Left forelimb (tissue), 1 donor: ENCODE data around the gene PPFIBP1.

Source experiments
- DNase-seq: peaks from one replicate; pipeline ENCODE4 v3.0.0-alpha.2; 2018; ENCODE audit warnings: low spot score

Gene PPFIBP1

DNA sequence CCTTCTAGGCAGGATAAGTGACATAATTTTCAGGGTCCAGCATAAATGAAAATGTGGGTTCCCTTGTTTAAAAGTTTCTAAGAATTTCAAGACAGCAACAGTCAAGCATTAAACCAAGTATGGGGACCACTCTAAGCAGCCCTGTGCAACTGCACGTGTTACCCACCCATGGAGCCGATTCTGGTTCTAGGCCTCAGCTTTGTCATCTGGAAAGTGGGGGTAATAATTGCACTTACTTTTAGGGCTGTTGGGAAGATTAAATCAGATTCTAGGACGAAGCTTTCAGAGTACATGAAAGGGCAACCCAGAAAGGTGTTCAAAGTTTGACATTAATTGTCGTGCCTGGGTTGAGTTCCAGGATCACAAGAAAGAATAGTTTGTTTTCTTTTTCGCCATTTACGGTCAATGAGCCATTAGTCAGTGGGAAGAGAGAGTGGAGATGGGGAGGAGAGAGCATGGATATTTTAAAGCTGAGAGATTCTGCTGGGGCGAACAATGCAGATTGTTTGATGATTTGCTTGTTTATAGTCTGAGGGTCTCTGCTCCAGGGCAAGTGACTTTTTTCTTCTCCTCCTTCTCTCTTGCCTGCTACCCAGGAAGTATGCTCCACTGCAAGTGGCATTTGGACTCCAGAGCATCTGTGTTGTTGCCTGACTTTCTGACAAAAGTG is 10.7 kb upstream of the PPFIBP1 start:
- DNase-seq, result no peak

DNA sequence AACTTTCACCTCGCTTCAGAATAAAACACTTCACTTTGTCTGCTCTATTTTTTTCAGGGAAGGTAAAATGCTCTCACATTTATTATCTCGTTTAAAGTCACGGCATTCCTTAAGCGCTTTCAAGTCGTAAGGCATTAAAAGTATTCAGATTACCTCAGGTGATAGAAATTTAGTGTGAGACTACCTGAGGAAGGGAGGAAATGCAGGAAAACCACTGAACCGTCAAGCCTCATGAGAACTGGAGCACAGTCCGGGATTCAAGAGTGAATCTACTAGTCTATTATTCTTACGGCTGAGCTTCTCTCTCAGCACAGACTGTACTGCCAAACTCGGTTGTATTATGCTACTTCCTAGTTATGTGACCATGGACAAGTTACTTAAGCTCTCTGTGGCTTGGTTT is 8.3 kb upstream of the PPFIBP1 start:
- DNase-seq, result no peak

DNA sequence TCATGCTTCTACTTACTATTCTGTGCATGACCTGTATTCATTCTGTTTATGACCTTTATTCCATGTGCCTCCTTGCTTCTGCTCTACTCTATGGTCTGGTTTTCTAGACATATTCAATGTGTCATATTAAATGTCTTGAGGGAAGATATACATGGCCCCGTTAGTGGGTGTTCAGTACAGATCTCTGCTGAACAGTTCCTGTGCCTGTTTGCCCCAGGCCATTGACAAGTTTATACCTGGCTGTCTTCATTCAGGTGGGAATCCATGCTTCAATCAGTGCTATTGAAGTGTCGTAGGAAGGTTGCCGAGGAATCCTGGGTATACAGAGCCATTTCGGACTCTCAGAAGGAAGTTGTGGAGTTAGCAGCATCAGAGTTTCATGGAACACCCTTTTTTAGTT is 7.4 kb upstream of the PPFIBP1 start:
- no peak for DNase-seq

DNA sequence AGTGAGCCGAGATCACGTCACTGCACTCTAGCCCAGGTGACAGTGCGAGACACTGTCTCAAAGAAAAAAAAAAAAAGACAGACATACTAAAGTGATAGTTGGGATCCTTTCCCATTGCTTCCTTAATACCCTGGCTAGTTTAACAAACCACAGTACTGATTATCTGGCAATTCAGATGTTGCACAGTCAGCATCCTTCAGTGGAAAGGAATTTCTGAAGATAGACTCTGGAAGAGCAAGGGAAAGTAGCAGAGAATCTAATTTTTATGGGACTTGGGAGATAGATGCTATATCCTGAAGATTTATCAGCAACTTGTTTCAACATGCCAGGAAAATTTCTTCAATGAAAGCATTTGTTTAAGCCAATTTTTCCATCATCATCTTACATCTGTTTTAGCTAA is 6.5 kb upstream of the PPFIBP1 start:
- no peak for DNase-seq

DNA sequence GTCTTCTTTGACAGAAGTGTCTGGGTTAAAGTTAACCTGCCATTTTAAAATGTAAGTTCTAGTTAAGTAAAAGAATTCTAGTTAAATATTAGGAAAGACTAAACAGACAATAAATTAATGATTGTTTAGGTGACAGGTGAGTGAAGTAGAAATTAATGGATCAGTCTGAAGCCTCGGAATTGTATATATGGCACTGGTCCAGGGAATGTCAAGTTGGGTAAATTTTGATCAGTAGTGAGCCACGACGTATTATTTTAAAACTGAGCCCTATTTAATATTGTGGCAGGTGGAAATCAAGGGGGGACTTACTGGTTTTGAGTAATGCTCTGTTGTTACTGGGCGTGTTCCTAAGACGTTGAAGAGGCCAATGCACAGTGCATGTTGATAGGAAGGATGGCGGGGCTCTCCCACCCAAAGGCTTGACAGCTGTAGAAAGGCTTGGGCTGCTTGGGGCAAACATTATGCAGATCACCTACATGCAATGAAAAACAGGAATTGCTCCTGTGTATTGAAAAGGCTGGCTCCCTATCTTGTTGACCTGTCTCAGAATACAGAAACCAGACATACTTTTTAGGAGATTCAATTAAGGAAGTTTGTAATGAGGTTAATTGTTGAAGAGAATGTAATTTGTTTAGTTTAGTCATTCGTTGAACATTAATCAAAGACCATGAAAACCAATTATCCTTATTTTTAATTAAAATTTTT is 5.9 kb upstream of the PPFIBP1 start:
- DNase-seq, result no peak

DNA sequence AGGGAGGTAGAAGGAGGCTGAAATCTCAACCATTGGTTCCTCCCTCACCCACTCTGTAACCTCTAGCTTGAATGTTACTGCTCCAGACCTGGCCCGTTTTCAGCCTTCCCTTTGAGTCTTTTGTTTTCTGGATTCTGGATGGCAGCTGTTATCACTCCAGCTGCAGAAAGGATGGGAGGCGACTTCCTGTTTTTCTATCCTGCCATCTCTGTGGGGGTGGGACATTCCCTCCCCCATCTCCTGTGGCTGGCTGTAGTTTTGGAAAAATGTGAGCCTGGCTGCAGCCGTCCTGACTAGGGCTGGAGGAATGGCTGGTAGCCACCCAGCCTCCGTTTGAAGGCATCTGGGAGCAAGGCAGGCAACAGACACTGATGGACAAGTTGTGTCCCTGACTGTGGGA is 2.9 kb upstream of the PPFIBP1 start:
- DNase-seq, result no peak

DNA sequence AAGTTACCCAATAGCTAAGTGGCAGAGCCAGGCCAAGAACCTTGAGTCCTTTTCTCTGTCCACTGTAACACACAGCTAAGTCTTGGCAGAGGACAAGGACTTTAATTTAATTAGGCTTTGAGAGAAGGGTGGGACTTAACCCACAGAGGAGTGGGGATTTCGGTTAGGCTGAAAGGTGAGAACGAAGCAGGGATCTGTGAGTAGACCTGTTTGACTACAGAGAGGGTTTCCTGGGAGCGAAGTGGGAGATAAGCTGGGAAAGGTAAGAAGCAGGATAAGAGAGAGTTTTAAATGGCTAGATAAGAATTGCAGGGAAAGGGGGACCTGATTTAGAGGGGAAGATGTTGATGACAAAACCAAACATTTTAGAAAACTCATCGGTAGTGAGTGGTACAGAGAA is 2.0 kb upstream of the PPFIBP1 start:
- no peak for DNase-seq

DNA sequence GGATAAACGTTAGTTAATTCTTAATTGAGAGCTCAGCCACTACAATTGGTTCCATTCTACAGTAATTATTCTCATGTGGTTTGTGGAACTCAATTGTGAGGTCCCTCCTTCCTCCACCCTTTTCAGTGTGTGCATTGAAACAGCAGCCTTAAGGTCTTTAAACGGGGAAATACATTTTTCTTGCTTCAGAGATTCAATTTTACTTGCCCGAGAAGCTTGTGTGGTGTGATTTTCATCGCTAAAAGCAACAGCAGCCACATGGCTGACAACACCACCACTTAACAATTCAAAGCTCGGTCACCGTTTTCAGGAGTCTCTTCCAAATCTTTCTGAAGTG is 733 bp upstream of the PPFIBP1 start:
- no peak for DNase-seq

DNA sequence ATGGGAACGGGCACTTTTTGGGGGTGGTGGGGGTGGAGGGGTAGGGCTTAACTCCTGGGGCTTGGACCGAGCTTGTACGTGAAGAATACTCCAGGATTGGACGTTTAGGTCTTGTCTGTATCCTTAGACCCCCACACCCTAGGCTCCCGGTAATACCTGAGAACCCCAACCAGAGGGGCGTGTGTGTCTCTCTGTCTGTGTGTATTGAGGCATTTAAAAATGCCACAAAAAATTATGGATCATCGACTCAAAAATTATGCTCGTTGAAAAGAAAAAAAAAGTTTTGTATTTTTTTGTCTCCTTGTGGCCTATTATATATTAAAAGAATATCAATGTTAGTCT is 459 bp downstream of the PPFIBP1 start:
- DNase-seq, result no peak

DNA sequence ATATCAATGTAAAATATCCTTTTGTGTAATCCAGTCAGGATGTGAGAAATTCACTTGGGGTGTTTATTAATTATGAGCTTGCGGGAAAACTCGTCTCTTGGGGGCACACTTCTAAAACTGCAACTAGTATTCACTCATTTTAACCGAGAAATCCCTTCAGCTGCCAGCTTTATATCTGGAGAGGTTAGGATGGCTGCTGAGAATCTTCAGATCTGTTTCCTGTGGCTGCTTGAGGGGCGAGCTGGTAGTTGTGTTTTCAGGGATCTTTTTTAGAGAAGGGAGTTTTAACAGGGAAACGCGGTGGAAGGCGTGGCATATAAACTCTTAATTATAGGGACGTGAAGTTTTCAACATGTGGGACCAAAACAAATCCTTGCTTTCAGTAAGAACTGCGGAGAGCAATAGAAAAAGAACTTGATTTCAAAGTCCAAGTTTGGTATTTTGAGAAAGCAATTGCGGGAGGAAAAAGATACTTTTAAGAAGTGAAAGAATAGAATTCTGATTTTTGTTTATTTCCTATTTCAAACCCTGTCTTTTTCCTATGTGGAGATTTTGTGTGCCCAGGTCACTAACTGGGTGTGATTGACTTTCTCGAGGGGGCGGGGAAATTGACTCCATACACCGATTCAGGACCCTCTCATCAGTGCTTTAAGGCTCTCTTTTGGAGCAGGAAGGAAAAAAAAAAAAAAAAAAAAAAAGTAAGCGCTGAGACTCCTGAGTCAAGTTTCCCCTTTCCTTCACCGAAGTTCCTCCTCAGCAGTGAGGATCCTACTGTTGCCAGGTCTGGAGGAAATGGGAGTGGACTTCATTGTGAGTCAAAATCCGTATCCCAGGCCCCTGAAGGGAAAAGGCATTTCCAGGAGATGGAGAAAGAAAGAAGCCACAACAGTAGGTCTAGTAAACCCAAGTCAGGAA is 1.1 kb downstream of the PPFIBP1 start:
- DNase-seq, result no peak

DNA sequence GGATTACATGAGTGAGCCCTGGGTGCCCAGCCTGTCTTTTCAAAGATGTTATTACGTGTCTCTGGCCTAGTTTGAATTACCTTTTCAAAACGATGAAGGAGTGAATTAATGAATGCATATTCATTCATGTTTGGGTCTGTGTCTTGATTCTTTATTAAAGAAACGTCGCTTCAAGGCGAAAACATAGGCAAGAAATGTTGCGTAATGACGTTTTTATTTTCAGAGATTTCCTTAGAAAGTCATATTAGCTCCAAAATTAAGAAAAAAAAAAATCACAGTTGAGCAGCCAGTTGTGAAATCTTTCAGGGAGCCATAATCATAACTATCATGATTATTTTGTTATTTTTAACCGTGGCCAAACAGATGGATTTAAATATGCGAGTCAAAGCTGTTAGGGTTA is 3.5 kb downstream of the PPFIBP1 start:
- DNase-seq, result no peak

DNA sequence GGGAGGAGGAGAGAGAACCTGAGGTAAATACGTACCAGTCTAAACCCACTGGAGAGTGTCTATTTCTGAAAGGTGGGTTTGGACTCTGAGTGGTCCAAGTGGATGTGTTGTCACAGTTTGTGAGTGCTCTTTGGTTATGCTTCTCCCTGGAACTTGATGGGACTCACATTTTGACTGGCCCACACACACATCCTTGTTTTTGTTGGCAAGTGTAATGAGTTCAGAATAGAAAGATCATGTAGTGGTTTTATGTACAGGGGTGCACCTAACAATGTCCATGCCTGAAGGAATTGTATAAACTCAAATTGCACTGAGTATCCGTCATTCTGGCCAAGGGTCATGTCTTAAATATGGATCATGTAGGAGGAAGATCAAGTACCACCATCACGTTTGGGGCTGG is 4.8 kb downstream of the PPFIBP1 start:
- DNase-seq, result no peak

DNA sequence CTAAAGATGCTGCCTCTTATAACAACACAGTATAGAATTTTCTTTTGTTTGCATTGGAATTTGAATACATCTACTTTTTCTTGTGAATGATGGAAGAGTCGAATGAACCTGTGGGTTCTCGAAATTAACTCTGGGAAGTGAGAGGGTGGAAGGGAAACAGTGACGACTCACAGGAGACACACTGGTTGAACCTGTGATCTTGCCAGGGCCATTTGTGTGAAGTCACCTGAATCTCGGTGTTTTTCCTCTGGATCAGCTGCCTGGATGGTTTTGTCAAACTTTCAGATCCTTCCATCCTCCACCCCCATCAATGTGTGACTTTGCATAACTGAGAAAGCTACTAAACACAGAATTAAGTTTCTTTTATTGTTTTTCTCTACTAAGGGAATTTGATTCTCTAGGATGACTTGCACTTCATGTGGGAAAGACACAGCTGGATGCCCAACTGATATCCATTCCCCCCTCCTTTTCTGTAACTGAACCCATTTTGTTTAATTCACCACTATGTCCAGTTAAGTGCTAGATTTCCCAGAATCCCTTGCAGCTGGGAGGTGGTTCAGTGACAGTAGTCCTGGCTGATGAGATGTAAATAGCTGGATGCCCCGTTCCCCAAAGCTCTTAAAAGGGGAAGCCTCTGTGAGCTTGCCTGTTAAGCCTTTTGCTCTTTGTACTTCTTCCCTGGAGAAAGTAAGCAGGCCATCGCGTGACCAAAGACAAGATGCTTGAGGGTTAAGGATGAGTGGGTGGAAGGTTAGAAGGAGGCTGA is 6.3 kb downstream of the PPFIBP1 start:
- DNase-seq, result no peak

DNA sequence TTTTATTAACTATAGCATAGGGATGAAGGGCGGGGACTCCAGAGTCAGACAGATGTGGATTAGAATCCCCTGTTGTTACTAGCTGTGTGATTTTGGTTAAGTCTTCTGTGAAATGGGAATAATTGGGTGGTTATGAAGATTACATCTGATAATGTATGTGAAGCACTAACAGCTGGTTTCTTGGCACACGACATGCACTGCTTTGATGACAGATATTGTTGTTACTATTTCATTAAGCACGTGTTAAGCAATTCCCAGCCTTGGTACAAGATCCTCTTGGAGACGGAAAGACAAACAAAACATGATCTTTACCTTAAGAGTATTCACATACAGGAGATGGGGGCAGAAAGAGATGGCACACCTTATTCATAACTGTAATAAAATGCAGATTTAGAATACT is 7.9 kb downstream of the PPFIBP1 start:
- DNase-seq, result no peak

DNA sequence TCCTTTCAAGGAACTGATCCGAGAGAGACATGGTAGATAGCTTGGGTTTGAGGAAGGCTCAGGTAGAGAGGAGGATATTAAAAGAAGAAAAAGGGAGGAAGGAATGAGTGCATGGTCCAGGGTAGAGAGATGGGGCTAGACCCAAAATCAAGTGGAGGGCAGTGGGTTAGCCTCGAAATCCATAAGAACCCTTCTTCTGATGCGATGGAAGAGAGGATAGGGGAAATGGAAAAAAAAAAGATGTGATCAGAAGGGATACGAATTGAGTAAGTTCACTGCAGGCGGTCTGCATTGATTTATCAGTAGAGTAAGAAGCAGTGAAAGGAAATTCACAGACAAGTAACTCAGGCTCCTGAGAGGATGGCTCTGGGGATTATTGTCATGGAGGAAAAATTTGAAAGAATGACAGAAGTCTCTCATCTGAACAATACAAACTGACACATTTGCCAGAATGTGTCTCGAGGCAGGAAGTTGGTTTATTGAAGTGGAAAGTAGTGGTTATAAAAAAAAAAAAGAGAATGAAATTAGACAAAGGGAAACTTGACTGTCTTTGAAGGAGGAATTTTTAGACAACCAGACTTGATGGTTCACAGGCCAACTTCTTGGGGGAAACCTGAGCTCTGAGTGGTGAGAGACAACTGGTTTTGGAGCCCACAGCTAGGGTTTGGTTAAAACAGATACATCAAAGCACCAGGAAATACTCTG is 10.2 kb downstream of the PPFIBP1 start:
- no peak for DNase-seq

DNA sequence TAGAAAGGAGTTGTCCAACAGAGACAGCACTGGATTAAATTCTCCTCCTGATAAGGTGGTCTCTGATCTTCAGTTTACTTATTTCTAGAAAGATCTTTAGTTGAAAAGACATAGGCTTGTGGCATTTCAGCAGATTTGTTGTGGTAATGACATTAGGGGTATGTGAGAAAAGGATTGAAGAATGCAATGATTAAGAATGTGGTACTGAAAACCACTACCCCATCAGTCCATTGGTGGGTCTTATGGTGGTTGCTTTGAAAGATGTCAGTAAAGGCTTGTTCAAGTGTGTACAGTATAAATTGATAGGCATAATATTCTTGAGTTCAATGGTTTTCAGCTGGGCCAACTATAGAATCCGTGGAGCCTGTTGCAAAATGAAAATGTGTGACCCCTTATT is 10.8 kb downstream of the PPFIBP1 start:
- DNase-seq, result no peak

DNA sequence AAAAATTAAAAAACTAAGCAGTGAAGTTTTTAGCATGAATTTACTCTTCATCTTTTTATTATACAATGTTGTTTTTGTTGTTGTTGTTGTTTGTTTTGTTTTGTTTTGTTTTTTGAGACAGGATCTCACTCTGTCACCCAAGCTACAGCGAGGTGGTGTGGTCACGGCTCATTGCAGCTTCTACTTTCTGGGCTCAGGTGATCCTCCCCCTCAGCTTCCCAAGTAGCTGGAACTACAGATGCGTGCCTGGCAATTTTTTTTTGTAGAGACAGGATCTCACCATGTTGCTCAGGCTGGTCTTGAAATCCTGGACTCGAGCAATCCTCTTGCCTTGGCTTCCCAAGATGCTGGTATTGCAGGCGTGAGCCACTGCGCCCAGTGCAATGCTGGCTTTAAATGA is 11.3 kb downstream of the PPFIBP1 start:
- no peak for DNase-seq

DNA sequence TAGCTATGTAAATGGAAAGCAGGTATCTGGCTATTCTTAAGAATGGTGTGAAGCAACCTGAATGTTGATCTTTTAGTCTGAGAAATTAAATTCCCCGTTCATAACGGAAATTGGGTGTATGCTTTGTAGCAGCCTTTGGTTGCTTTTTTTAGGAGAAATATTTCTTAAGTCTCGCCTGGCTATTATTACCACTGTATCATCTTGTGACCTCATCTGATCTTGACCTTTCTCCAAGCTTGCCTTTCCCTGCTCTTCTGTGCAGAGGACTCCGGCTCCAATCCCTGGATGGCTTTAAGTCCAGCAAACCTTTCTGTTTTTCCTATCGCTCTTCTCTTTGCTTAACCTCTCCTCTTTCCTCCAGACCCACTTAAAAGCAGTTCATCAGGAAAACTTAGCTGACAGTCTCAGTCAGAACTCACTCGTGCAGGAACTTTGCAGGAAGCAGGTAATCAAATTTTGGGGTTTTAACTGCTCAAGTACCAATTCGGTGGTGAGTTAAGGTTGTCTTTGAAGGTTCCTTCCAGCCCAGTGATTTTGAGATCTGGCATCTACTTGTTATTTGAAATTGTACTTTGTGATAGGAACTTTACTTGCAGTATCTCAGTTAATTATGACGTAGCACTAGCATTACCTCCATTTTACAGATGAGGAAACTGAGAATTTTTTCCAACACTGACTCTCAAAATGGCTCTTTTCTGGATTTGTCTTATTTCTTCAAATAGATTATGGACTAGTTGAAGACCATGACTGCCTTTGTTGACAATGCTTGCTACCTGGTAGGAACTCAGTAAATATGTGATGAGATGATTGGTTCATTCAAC is 14.1 kb downstream of the PPFIBP1 start:
- no peak for DNase-seq

DNA sequence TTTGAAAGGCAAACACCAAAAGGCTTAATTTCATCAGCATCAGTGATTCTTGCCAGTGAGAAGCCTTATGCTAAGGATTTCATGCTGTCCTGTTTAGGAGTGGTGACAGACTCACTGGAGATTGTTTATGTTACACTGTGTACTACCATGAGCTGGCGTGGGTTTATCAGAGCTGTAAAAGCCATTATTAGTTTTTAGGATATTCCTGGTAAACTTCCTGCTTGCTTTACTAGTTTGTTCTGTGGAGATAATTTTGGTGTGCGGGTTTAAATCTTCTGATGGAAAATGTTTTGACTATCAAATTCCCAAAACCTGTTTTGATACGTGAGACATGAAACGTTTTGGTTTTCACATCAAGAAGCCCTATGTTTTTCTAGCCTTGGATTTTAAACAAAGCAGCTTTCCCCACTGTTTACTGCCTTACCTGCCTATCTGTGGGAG is 15.2 kb downstream of the PPFIBP1 start:
- no peak for DNase-seq

DNA sequence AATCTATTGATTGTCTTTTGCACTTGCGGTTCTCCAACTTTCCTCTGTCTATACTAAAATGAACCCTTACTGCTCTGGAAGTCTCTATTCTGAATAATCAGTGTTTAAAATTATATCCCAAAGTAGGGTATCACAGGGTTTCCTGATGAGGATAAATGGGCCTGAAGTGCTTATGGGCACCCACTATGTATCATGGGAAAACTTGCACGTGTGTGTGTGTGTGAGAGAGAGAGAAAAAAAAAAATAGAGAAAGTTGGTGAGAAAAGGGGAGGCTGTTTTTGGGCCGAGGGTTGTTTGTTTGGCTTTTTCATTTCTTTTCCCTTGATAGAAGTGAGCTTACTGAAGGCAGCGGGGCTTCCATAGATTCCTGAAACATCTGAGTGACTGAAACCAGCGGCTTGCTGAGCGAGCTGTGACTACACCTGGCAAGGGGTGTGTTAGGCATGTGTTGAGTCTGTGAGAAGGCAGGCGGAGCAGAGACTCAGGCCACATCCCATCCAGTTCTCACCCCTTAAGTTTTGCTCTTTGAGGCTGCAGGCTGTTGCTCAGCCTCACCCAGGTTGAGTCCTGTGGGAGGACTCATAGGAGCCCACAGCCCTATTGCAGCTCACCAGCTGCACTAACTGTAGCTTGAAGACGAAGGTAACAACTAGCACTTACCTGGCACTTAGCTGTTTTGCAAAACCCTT is 17.2 kb downstream of the PPFIBP1 start:
- no peak for DNase-seq
